H1 (cell line): ENCODE measurements around the gene ZSWIM4. TPM values are rescaled to one million over a fixed set of nuclear protein-coding genes. Genes with fewer than 3 reads are reported as not detected.

ENCODE experiments used
- CTCF ChIA-PET: fragments of 300-600 bp; sonication (Branson Sonifier 250); formaldehyde crosslinking; loops from one replicate; lab custom pipeline; 2021; ENCODE audit not compliant: partially characterized antibody; lab: Charles Lee
- POLR2A ChIA-PET: fragments of 300-600 bp; sonication (Branson Sonifier 250); formaldehyde crosslinking; loops from one replicate; lab custom pipeline; 2021; ENCODE audit warnings: inconsistent platforms; ENCODE audit not compliant: partially characterized antibody; lab: Charles Lee
- DNase-seq, 2 experiments: peaks; one replicate each; pipeline versions ENCODE4 v3.0.0 to v3.0.0-alpha.2; 2010 to 2022; ENCODE audit warnings: low spot score in 2 of 2, low read depth in 1 of 2, mixed read lengths in 1 of 2
- FAIRE-seq: peaks from 2 replicates; lab custom pipeline; 2011; peaks lifted over from hg19 to GRCh38; lab: Jason Lieb, UNC
- H2AFZ ChIP-seq: 2 replicates; pipeline ENCODE4 v1.8.1; 2012; ENCODE audit warnings: low read length, inconsistent platforms
- H2AK5ac ChIP-seq: 2 replicates; pipeline ENCODE4 v1.6.1; 2013; ENCODE audit warnings: low read depth, low read length
- H2BK120ac ChIP-seq: replicated peaks from 2 replicates; pipeline ENCODE3; 2013; ENCODE audit warnings: low read depth, low read length, inconsistent platforms
- H2BK12ac ChIP-seq: 2 replicates; pipeline ENCODE4 v1.6.1; 2013; ENCODE audit warnings: low read depth, low read length
- H2BK15ac ChIP-seq: 2 replicates; pipeline ENCODE4 v1.6.1; 2013; ENCODE audit warnings: low read length
- H2BK20ac ChIP-seq: 2 replicates; pipeline ENCODE4 v1.6.1; 2013; ENCODE audit warnings: low read length
- H2BK5ac ChIP-seq: 2 replicates; pipeline ENCODE4 v1.6.1; 2013; ENCODE audit warnings: low read depth, low read length
- H3K14ac ChIP-seq: 2 replicates; pipeline ENCODE4 v1.6.1; 2013; ENCODE audit warnings: inconsistent platforms; ENCODE audit not compliant: insufficient read length
- H3K18ac ChIP-seq: 2 replicates; pipeline ENCODE4 v1.6.1; 2013; ENCODE audit warnings: low read length; ENCODE audit errors: extremely low read depth
- H3K23ac ChIP-seq: 2 replicates; pipeline ENCODE4 v1.6.1; 2013; ENCODE audit warnings: inconsistent platforms; ENCODE audit not compliant: insufficient read length
- H3K23me2 ChIP-seq: 2 replicates; pipeline ENCODE4 v1.6.1; 2013; ENCODE audit warnings: low read depth, low read length
- H3K27ac ChIP-seq: 2 replicates; pipeline ENCODE4 v1.6.1; 2011; ENCODE audit warnings: low read depth, low read length, inconsistent platforms
- H3K27me3 ChIP-seq, 4 experiments: replicated peaks in 1 of 4; 1 replicate in 1 of 4; 2 replicates in 3 of 4; pipeline versions ENCODE4 v1.6.1 to v1.8.1; 2011 to 2013; ENCODE audit warnings: low read length in 3 of 4, mild to moderate bottlenecking in 3 of 4, inconsistent platforms in 2 of 4, mixed read lengths in 2 of 4, moderate library complexity in 1 of 4; ENCODE audit not compliant: control insufficient read depth in 3 of 4, insufficient read depth in 3 of 4; ENCODE audit errors: extremely low read depth in 1 of 4
- H3K36me3 ChIP-seq, 4 experiments: 2 replicates each; pipeline versions ENCODE4 v1.6.1 to v1.8.1; 2011 to 2013; ENCODE audit warnings: mild to moderate bottlenecking in 4 of 4, low read length in 3 of 4, moderate library complexity in 2 of 4, control low read depth in 1 of 4, inconsistent platforms in 1 of 4; ENCODE audit not compliant: insufficient read depth in 4 of 4, control insufficient read depth in 2 of 4
- H3K4ac ChIP-seq: replicated peaks from 2 replicates; pipeline ENCODE3; 2013; ENCODE audit warnings: low read length, low read depth, mixed read lengths, inconsistent platforms; ENCODE audit not compliant: insufficient read length
- H3K4me1 ChIP-seq, 4 experiments: replicated peaks in 1 of 4; 1 replicate in 1 of 4; 2 replicates in 3 of 4; pipeline versions ENCODE4 v1.6.1 to v1.8.1; 2011 to 2013; ENCODE audit warnings: low read length in 3 of 4, inconsistent platforms in 2 of 4, mixed read lengths in 1 of 4; ENCODE audit not compliant: insufficient read depth in 4 of 4, control insufficient read depth in 3 of 4
- H3K4me2 ChIP-seq, 2 experiments: 2 replicates each; pipeline versions ENCODE4 v1.6.1 to v1.8.1; 2011 to 2013; ENCODE audit warnings: low read depth in 2 of 2, low read length in 2 of 2, control low read depth in 1 of 2, inconsistent platforms in 1 of 2, mild to moderate bottlenecking in 1 of 2; ENCODE audit not compliant: insufficient read depth in 1 of 2
- H3K4me3 ChIP-seq, 4 experiments: fragments of 200-600, 300-600 bp in 1 of 4; sonication (generic), shearing (Covaris generic), sonication (Bioruptor Twin) in 1 of 4; 2 replicates each; pipeline versions ENCODE4 v1.5.1 to v1.8.1; 2011 to 2016; ENCODE audit warnings: low read length in 4 of 4, low read depth in 3 of 4, control low read depth in 2 of 4, inconsistent platforms in 2 of 4, mild to moderate bottlenecking in 2 of 4, mixed read lengths in 1 of 4, moderate library complexity in 1 of 4; ENCODE audit not compliant: insufficient read depth in 2 of 4; ENCODE audit errors: extremely low read depth in 1 of 4
- H3K56ac ChIP-seq: replicated peaks from 2 replicates; pipeline ENCODE3; 2013; ENCODE audit warnings: low read depth, mild to moderate bottlenecking, mixed read lengths, low read length, inconsistent platforms; ENCODE audit not compliant: insufficient read length
- H3K79me1 ChIP-seq: 2 replicates; pipeline ENCODE4 v1.6.1; 2013; ENCODE audit warnings: low read depth, low read length, control low read depth
- H3K79me2 ChIP-seq, 2 experiments: 2 replicates each; pipeline versions ENCODE4 v1.6.1 to v1.8.1; 2012 to 2013; ENCODE audit warnings: low read length in 2 of 2, mild to moderate bottlenecking in 2 of 2, inconsistent platforms in 1 of 2; ENCODE audit not compliant: insufficient read depth in 2 of 2, control insufficient read depth in 1 of 2
- H3K9ac ChIP-seq, 4 experiments: replicated peaks in 1 of 4; 1 replicate in 1 of 4; 2 replicates in 3 of 4; pipeline versions ENCODE4 v1.6.1 to v1.8.1; 2011 to 2013; ENCODE audit warnings: low read depth in 3 of 4, low read length in 3 of 4, control low read depth in 2 of 4, mild to moderate bottlenecking in 2 of 4, moderate library complexity in 2 of 4, inconsistent platforms in 1 of 4; ENCODE audit errors: extremely low read depth in 1 of 4
- H3K9me3 ChIP-seq, 2 experiments: 2 replicates each; pipeline versions ENCODE4 v1.6.1 to v1.8.1; 2012 to 2013; ENCODE audit warnings: mild to moderate bottlenecking in 2 of 2, moderate library complexity in 2 of 2, control low read depth in 1 of 2, inconsistent platforms in 1 of 2, low read depth in 1 of 2, low read length in 1 of 2, mixed read lengths in 1 of 2; ENCODE audit not compliant: insufficient read depth in 2 of 2
- H4K20me1 ChIP-seq, 2 experiments: replicated peaks in 1 of 2; 2 replicates each; pipeline versions ENCODE3 to v1.8.1; 2011 to 2013; ENCODE audit warnings: inconsistent platforms in 2 of 2, low read length in 2 of 2, mild to moderate bottlenecking in 1 of 2; ENCODE audit not compliant: insufficient read depth in 2 of 2, control insufficient read depth in 1 of 2
- H4K5ac ChIP-seq: 2 replicates; pipeline ENCODE4 v1.6.1; 2013; ENCODE audit warnings: low read length, low read depth, mixed read lengths, inconsistent platforms; ENCODE audit not compliant: insufficient read length
- H4K8ac ChIP-seq: 2 replicates; pipeline ENCODE4 v1.8.0; 2013; ENCODE audit warnings: mild to moderate bottlenecking, moderate library complexity, low read length, inconsistent platforms; ENCODE audit not compliant: insufficient read depth; ENCODE audit errors: extremely low read depth
- H4K91ac ChIP-seq: replicated peaks from 2 replicates; pipeline ENCODE3; 2013; ENCODE audit warnings: low read length, mixed read lengths, inconsistent platforms; ENCODE audit not compliant: insufficient read length
- CEBPB ChIP-seq: IDR thresholded peaks from 2 replicates; pipeline ENCODE4 v1.6.1; 2012; ENCODE audit warnings: low read depth, low read length
- EGR1 ChIP-seq: IDR thresholded peaks from 2 replicates; pipeline ENCODE4 v1.6.1; 2011; ENCODE audit warnings: low read depth, low read length, borderline replicate concordance
- GABPA ChIP-seq: IDR thresholded peaks from 2 replicates; pipeline ENCODE4 v1.6.1; 2011; ENCODE audit warnings: mild to moderate bottlenecking, low read length, moderate library complexity, borderline replicate concordance; ENCODE audit not compliant: insufficient read depth
- HDAC6 ChIP-seq: IDR thresholded peaks from one replicate; pipeline ENCODE4 v1.7.1; 2012; ENCODE audit warnings: low read depth, mild to moderate bottlenecking, inconsistent platforms, low read length, moderate library complexity
- JUN ChIP-seq: IDR thresholded peaks from 2 replicates; pipeline ENCODE4 v1.6.1; 2011; ENCODE audit warnings: low read depth, mild to moderate bottlenecking, improper control_type of control experiment, low read length
- MAFK ChIP-seq: IDR thresholded peaks from 2 replicates; pipeline ENCODE4 v1.6.1; 2012; ENCODE audit warnings: low read depth, mild to moderate bottlenecking, improper control_type of control experiment, low read length
- NRF1 ChIP-seq: IDR thresholded peaks from 2 replicates; pipeline ENCODE4 v1.6.1; 2011; ENCODE audit warnings: mild to moderate bottlenecking, low read depth, low read length, improper control_type of control experiment
- PHF8 ChIP-seq: fragments of 200-600 bp; sonication (generic); conservative IDR thresholded peaks from 2 replicates; pipeline ENCODE4 v1.7.1; 2012; ENCODE audit warnings: low read depth, mild to moderate bottlenecking, inconsistent platforms, low read length, moderate library complexity
- RBBP5 ChIP-seq: IDR thresholded peaks from 2 replicates; pipeline ENCODE4 v1.7.1; 2012; ENCODE audit warnings: low read depth, mild to moderate bottlenecking, inconsistent platforms, low read length, moderate library complexity, borderline replicate concordance
- SP1 ChIP-seq: IDR thresholded peaks from 2 replicates; pipeline ENCODE4 v1.6.1; 2011; ENCODE audit warnings: low read depth, low read length
- ZNF274 ChIP-seq: IDR thresholded peaks from 2 replicates; pipeline ENCODE4 v1.7.0; 2012; ENCODE audit warnings: low read length, borderline replicate concordance; ENCODE audit errors: extremely low read depth
- WGBS, 2 experiments: shearing (Covaris generic) in 1 of 2; methylation state at CpG; one replicate each; pipeline versions ENCODE4 v1.1.6 to v1.1.7; 2013 to 2015; ENCODE audit warnings: low lambda C conversion rate in 2 of 2, mixed read lengths in 2 of 2, inconsistent platforms in 1 of 2, low coverage in 1 of 2, missing lambda C conversion rate in 1 of 2; ENCODE audit not compliant: insufficient replicate concordance in 2 of 2, insufficient coverage in 1 of 2, insufficient read length in 1 of 2; ENCODE audit errors: extremely low coverage in 1 of 2, missing lambda C conversion rate in 1 of 2; 5-methylcytosine and 5-hydroxymethylcytosine counted together
- polyA plus RNA-seq, 7 experiments: library from polyadenylated mRNA; depleted of rRNA in 3 of 7; stranded (reverse) in 5 of 7; unstranded in 2 of 7; fragments of >200 nt in 5 of 7; fragments of 200-250 nt in 2 of 7; gene quantifications; 1 replicate in 5 of 7; 2 replicates in 1 of 7; 4 replicates in 1 of 7; pipeline versions ENCODE4 v1.2.1 to v1.2.3, GENCODE V29; 2011 to 2013; ENCODE audit warnings: missing spikeins in 2 of 7, mixed read lengths in 2 of 7
- total RNA-seq: library from RNA; stranded (reverse); fragmentation: NEBNext Ultra II Directional; extraction: Animal tissue kit (Norgen Biotek cat#: 25700); gene quantifications from 2 replicates; pipeline ENCODE4 v1.2.1, GENCODE V29; 2021
- TF ChIP-seq, protein P1 (sequence below): IDR thresholded peaks from 2 replicates; pipeline ENCODE4 v1.6.1; 2011; ENCODE audit warnings: low read depth, mild to moderate bottlenecking, low read length; ENCODE audit not compliant: insufficient read depth

Gene ZSWIM4
- total and polyA plus RNA-seq, 2 of the 8 experiments (the other 6 are each of a cell fraction or from before 2014, with no cell fraction given): 12.2 to 31.1 TPM

DNA sequence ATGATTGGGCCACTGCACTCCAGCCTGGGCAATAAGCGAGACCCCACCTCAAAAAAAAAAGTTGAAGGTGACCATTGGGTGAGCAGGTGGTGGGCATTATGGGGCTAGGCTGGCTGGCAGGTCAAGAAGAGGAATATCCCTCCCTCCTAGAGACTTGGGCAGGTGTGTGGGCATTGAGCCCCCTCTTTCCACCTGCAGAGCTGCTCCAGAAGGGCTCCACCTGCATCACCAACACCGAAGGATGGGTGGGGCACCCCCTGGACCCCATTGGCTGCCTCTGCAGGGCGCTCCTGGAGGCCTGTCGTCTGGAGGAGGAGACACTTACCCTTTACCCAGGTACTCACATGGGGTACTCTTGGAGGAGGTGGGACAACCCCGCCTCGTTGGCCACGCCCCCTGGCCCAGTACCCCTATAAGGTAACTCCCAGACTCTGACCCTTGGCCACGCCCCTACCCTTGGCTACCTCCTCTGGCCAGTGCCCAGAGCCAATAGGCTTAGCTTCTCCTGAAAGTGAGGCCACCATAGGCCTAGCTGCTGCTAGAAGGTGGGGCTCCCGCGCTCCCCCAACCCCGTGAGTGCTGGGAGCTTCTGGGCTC is 21.9 kb downstream of the ZSWIM4 start:
- no peak overlapping the region for H2AK5ac ChIP-seq
- H3K4ac ChIP-seq: no peak overlapping the region
- H2BK120ac ChIP-seq: no peak overlapping the region
- peak overlapping the region; percentile 93 for H3K27ac ChIP-seq
- peak overlapping the region; percentile 91; the same call in 1 of the 2 replicates for H4K8ac ChIP-seq
- H2AFZ ChIP-seq: peak overlapping the region; percentile 38; the same call in 1 of the 2 replicates
- H4K91ac ChIP-seq: no peak overlapping the region
- H3K9ac ChIP-seq: peak overlapping the region in 2 of 4 experiments; percentile 79 to 84; a peak in 4 of 7 replicates
- H3K4me2 ChIP-seq: peak overlapping the region; percentile 70 to 100
- H3K4me3 ChIP-seq: peak overlapping the region; percentile 49 to 75 (median 58)
- H2BK12ac ChIP-seq: no peak overlapping the region
- 0 out of 2 replicates have a peak overlapping the region, but pooled peaks have one; percentile 52 for H3K18ac ChIP-seq
- H4K5ac ChIP-seq: no peak overlapping the region
- FAIRE-seq (peak; percentile 91), DNase-seq (peak; percentile 98 to 99)
- no peak overlapping the region for H3K14ac ChIP-seq
- peaks cover 0 to 2% of the 10 kb centered on the region in 2 experiments for H4K20me1 ChIP-seq
- H3K9me3 ChIP-seq: no peaks in the 10 kb centered on the region
- H3K36me3 ChIP-seq: peaks cover 4 to 38% (median 14%) of the 10 kb centered on the region in 4 experiments
- ChIA-PET POLR2A (interaction anchor here (0.6 to 7.7 kb wide), 18 partner anchors 9 to 45 kb away, joined by 3 to 55 read pairs (median 6); partner anchors contain the start of genes C19orf53 and ZSWIM4), CTCF (interaction anchor here (0.7 to 3.8 kb wide), 12 partner anchors 9 to 268 kb away, joined by 3 to 20 read pairs (median 4); no protein-coding TSS in a partner anchor)
- no peak overlapping the region for H3K23ac ChIP-seq
- H3K79me1 ChIP-seq: peaks cover 3% of the 10 kb centered on the region; the same call in 1 of the 2 replicates
- H3K27me3 ChIP-seq: no peaks in the 10 kb centered on the region
- peaks cover 7% of the 10 kb centered on the region; the same call in 1 of the 2 replicates for H3K23me2 ChIP-seq
- no peak overlapping the region for H3K56ac ChIP-seq
- 16% methylated on average over 11 of the region's 11 CpGs; no CpG with 5 or more reads in 1 of the 2 experiments for WGBS, 2 experiments
- H3K4me1 ChIP-seq: peaks cover 0 to 5% (median 4%) of the 10 kb centered on the region in 4 experiments; a peak in 5 of 7 replicates
- H3K79me2 ChIP-seq: no peaks in the 10 kb centered on the region
- H2BK15ac ChIP-seq: 0 out of 2 replicates have a peak overlapping the region, but pooled peaks have one; percentile 1
- H2BK5ac ChIP-seq: 0 out of 2 replicates have a peak overlapping the region, but pooled peaks have one; percentile 36
- H2BK20ac ChIP-seq: no peak overlapping the region
- TF ChIP-seq HDAC6 (no peak), JUN (no peak), MAFK (no peak), SP1 (peak; percentile 79; the same call in 1 of the 2 replicates), RBBP5 (no peak), PHF8 (no peak), EGR1 (no peak), ZNF274 (no peak), NRF1 (no peak), CEBPB (no peak), GABPA (no peak)
- TF ChIP-seq, protein P1, sequence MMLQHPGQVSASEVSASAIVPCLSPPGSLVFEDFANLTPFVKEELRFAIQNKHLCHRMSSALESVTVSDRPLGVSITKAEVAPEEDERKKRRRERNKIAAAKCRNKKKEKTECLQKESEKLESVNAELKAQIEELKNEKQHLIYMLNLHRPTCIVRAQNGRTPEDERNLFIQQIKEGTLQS: no peak
